Stimulated activated memory B cell treated with anti-CD40 and anti-IgM and Interleukin-4, amounts not matched to agents 10 μg/mL and 1 μg/mL and 100 μg/mL, for 72 hours (primary cell): ENCODE results near the gene TXNDC11.
A peak's percentile ranks its signal among the peaks of the same experiment; 100 is the strongest.

ENCODE experiments used
- ATAC-seq: fragments of 150-1000 bp; cut with Tn5 transposase; 2 replicates; pipeline ENCODE4 v1.10.0; 2021
- H3K27ac Mint-ChIP-seq: one replicate; pipeline ENCODE4 v1.8.0; 2022; ENCODE audit warnings: mild to moderate bottlenecking, mixed read lengths
- H3K27me3 Mint-ChIP-seq: one replicate; pipeline ENCODE4 v1.8.0; 2022; ENCODE audit warnings: mixed read lengths
- H3K36me3 Mint-ChIP-seq: one replicate; pipeline ENCODE4 v1.8.0; 2022; ENCODE audit warnings: mixed read lengths
- H3K4me1 Mint-ChIP-seq: one replicate; pipeline ENCODE4 v1.8.0; 2022; ENCODE audit warnings: mixed read lengths
- H3K4me3 Mint-ChIP-seq: one replicate; pipeline ENCODE4 v1.8.0; 2022; ENCODE audit warnings: mild to moderate bottlenecking, moderate library complexity, mixed read lengths
- H3K9me3 Mint-ChIP-seq: one replicate; pipeline ENCODE4 v1.8.0; 2022; ENCODE audit warnings: mixed read lengths

The TXNDC11 gene

GRCh38 chr16:11634312-11634711 lies 108.3 kb downstream of the TXNDC11 start:
- H3K4me3 Mint-ChIP-seq, result no peak overlapping the region
- no peaks in the 10 kb centered on the region for H3K27me3 Mint-ChIP-seq
- no peak for ATAC-seq
- H3K27ac Mint-ChIP-seq, result no peak overlapping the region
- no peaks in the 10 kb centered on the region for H3K9me3 Mint-ChIP-seq
- H3K4me1 Mint-ChIP-seq, result peaks cover 28% of the 10 kb centered on the region
- H3K36me3 Mint-ChIP-seq, result no peaks in the 10 kb centered on the region

GRCh38 chr16:11633113-11633512 lies 109.5 kb downstream of the TXNDC11 start:
- Mint-ChIP-seq H3K9me3 (no peaks in the 10 kb centered on the region), H3K4me1 (peaks cover 34% of the 10 kb centered on the region), H3K27ac (no peak overlapping the region), H3K36me3 (no peaks in the 10 kb centered on the region), H3K4me3 (no peak overlapping the region), H3K27me3 (no peaks in the 10 kb centered on the region)
- ATAC-seq, result no peak

DNA sequence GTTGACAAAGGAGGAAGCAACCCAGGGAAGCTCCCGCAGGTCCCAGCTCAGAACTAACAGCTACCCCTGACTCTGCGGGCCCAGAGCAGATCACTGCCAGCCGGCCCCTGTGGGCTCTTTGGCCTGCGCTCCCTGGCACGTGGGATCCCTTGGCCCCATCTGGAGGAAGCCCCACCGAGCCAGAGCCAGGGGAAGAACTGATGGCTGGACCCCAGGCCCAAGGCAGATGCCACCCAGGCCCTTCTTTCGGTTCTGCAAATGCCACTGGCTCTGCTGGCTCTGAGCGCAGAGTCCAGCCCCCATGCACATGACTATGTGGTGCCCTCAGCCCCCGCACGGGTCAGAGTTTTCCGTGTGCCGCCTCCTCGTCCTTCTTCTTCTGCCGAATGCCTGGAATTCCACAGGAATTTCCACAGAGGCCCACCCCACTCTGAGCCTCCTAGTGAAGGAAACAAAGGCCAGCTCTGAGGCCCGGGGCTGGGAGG lies 110.2 kb downstream of the TXNDC11 start:
- ATAC-seq, result no peak
- Mint-ChIP-seq H3K27ac (no peak overlapping the region), H3K27me3 (no peaks in the 10 kb centered on the region), H3K4me3 (no peak overlapping the region), H3K9me3 (no peaks in the 10 kb centered on the region), H3K36me3 (no peaks in the 10 kb centered on the region), H3K4me1 (peaks cover 34% of the 10 kb centered on the region)

DNA sequence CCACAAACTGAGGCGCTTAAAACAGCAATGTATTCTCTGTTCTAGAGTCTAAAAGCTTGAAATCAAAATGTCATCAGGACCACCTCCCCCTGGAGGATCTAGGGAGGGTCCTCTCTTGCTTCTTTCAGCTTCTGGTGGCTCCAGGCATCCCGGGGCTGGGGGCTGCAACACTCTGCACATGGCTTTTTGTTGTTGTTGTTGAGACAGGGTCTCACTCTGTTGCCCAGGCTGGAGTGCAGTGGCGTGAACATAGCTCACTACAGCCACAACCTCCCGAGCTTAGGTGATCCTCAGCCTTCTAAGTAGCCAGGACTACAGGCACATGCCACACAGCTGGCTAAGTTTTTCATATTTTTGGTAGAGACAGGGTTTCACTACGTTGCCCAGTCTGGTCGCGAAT lies 111.4 kb downstream of the TXNDC11 start:
- Mint-ChIP-seq H3K4me3 (no peak overlapping the region), H3K27ac (no peak overlapping the region), H3K27me3 (no peaks in the 10 kb centered on the region), H3K36me3 (no peaks in the 10 kb centered on the region), H3K9me3 (no peaks in the 10 kb centered on the region), H3K4me1 (peaks cover 34% of the 10 kb centered on the region)
- ATAC-seq, result no peak

DNA sequence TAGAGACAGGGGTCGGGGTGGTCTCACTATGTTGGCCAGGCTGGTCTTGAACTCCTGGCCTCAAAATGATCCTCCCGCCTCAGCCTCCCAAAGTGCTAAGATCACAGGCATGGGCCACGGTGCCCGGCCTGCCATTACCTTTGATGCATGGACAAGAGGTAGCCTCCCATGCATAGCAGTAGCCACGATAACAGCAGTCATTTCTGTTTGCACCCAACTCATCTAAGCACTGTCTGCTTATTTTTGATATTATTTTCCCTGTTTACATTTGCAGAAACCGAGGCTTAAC lies 111.9 kb downstream of the TXNDC11 start:
- Mint-ChIP-seq H3K27ac (peak overlapping the region; percentile 52), H3K4me1 (peaks cover 37% of the 10 kb centered on the region), H3K4me3 (no peak overlapping the region), H3K27me3 (no peaks in the 10 kb centered on the region), H3K9me3 (no peaks in the 10 kb centered on the region), H3K36me3 (no peaks in the 10 kb centered on the region)
- ATAC-seq, result no peak

DNA sequence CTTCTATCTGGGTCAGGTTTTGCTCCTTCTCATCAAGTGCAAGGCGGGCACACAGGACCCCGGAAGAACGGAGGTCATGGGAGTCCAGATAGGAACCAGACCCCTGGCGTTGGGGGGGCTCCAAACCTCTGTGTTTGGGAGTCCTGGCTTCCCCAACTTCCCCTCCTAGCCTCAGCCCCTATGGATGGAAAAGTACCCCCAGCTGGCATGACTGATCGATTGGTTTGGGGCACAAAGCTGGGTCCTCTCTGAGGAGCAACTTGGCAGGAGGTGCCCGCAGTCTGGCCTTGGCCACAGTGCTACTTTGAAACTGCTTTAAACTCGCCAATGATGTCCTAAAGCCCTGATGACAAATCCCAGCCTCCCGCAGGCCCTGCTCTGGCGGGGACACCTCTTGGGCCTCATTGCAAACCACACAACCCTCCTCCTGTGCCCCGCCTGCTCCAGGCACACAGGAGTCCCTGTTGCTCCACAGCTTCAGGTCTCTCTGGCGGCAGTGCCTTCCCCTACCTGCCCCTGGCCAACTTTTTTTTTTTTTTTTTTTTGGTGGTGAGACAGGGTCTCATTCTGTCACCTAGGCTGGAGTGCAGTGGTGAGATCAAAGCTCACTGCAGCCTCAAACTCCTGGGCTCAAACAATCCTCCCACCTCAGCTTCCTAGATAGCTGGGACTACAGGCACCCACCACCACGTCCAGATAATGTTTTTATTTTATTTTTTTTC lies 112.5 kb downstream of the TXNDC11 start:
- Mint-ChIP-seq H3K4me3 (no peak overlapping the region), H3K36me3 (no peaks in the 10 kb centered on the region), H3K27ac (peak overlapping the region; percentile 52), H3K9me3 (no peaks in the 10 kb centered on the region), H3K4me1 (peaks cover 42% of the 10 kb centered on the region), H3K27me3 (no peaks in the 10 kb centered on the region)
- ATAC-seq, result no peak
